GM12878 (cell line): ENCODE results near the gene RSPH1. TPM values are rescaled to one million over a fixed set of nuclear protein-coding genes. Genes with fewer than 3 reads are reported as not detected.

ENCODE experiments used
- ATAC-seq: fragments of 200-7000 bp; cut with Tn5 transposase; 3 replicates; pipeline ENCODE4 v1.9.1; 2020; ENCODE audit warnings: mild to moderate bottlenecking, moderate library complexity
- BruUV-seq: library from RNA; stranded (reverse); fragments of 400-500 nt; replicated peaks from 2 replicates; lab custom pipeline; 2021; lab: Mats Ljungman, UMichigan
- CTCF ChIA-PET: fragments of 300-600 bp; sonication (Branson Sonifier 250); formaldehyde crosslinking; extraction: SDS; loops from one replicate; lab custom pipeline; 2021; ENCODE audit warnings: inconsistent platforms; lab: Yijun Ruan, JAX
- POLR2A ChIA-PET: fragments of 350-600 bp; formaldehyde crosslinking; extraction: SDS; loops from one replicate; lab custom pipeline; 2021; ENCODE audit warnings: inconsistent platforms; lab: Charles Lee
- RAD21 ChIA-PET: fragments of 300-600 bp; sonication (Branson Sonifier 250); formaldehyde crosslinking; loops from one replicate; lab custom pipeline; 2023; ENCODE audit warnings: antibody characterized with exemption; ENCODE audit not compliant: unreplicated experiment; lab: Charles Lee
- SMC1A ChIA-PET: fragments of 300-600 bp; sonication (Branson Sonifier 250); formaldehyde crosslinking; loops from one replicate; lab custom pipeline; 2023; ENCODE audit not compliant: unreplicated experiment, uncharacterized antibody; lab: Charles Lee
- DNase-seq: peaks from one replicate; pipeline ENCODE4 v3.0.0-alpha.2; 2011; ENCODE audit warnings: low read depth, low spot score
- FAIRE-seq: peaks from 3 replicates; lab custom pipeline; 2011; peaks lifted over from hg19 to GRCh38; lab: Jason Lieb, UNC
- H2AFZ ChIP-seq: 2 replicates; pipeline ENCODE4 v1.6.0; 2011; ENCODE audit warnings: low read depth, low read length, control low read depth; ENCODE audit not compliant: control insufficient read depth
- H3K27ac ChIP-seq: 2 replicates; pipeline ENCODE4 v1.5.1; 2011; ENCODE audit warnings: control low read depth; ENCODE audit not compliant: control insufficient read depth, insufficient read depth
- H3K27me3 ChIP-seq, 2 experiments: replicated peaks in 1 of 2; 2 replicates each; pipeline versions ENCODE4 v1.6.0 to v1.6.1; 2011; ENCODE audit warnings: low read length in 1 of 2; ENCODE audit not compliant: control insufficient read depth in 2 of 2, insufficient read depth in 2 of 2
- H3K36me3 ChIP-seq, 2 experiments: 2 replicates each; pipeline ENCODE4 v1.5.1; 2011; ENCODE audit warnings: low read length in 1 of 2; ENCODE audit not compliant: control insufficient read depth in 2 of 2, insufficient read depth in 2 of 2
- H3K4me1 ChIP-seq: 2 replicates; pipeline ENCODE4 v1.6.1; 2011; ENCODE audit warnings: mild to moderate bottlenecking, low read length, moderate library complexity, mixed read lengths; ENCODE audit not compliant: control insufficient read depth, insufficient read depth
- H3K4me2 ChIP-seq: 2 replicates; pipeline ENCODE4 v1.6.0; 2011; ENCODE audit warnings: control low read depth; ENCODE audit not compliant: control insufficient read depth, insufficient read depth
- H3K4me3 ChIP-seq: fragments of 200-600 bp; sonication (generic); 2 replicates; pipeline ENCODE4 v1.5.1; 2016
- H3K79me2 ChIP-seq: 2 replicates; pipeline ENCODE4 v1.6.0; 2011; ENCODE audit warnings: low read length; ENCODE audit not compliant: control insufficient read depth, insufficient read depth
- H3K9ac ChIP-seq: 2 replicates; pipeline ENCODE4 v1.8.0; 2011; ENCODE audit warnings: low read length, control low read depth, mixed read lengths; ENCODE audit not compliant: control insufficient read depth, insufficient read depth
- H3K9me3 ChIP-seq: replicated peaks from 3 replicates; pipeline ENCODE4 v1.5.1; 2011; ENCODE audit warnings: mild to moderate bottlenecking, low read length; ENCODE audit not compliant: control insufficient read depth, insufficient read depth
- H4K20me1 ChIP-seq: 2 replicates; pipeline ENCODE4 v1.6.0; 2011; ENCODE audit not compliant: control insufficient read depth, insufficient read depth
- BHLHE40 ChIP-seq, 2 experiments: fragments of 450-650 bp in 1 of 2; IDR thresholded peaks; 2 replicates each; pipeline ENCODE4 v1.6.1; 2011 to 2017; ENCODE audit warnings: low read depth in 2 of 2, borderline replicate concordance in 1 of 2, improper control_type of control experiment in 1 of 2, low read length in 1 of 2, mild to moderate bottlenecking in 1 of 2
- CHD1 ChIP-seq: IDR thresholded peaks from 2 replicates; pipeline ENCODE4 v1.6.1; 2012; ENCODE audit warnings: low read depth, low read length, improper control_type of control experiment
- FOS ChIP-seq: IDR thresholded peaks from 3 replicates; pipeline ENCODE4 v1.6.1; 2011; ENCODE audit warnings: borderline replicate concordance; ENCODE audit not compliant: insufficient read length; ENCODE audit errors: extremely low read depth
- FOXM1 ChIP-seq: IDR thresholded peaks from 2 replicates; pipeline ENCODE4 v1.6.1; 2012; ENCODE audit warnings: low read depth, mild to moderate bottlenecking, inconsistent platforms, low read length, moderate library complexity
- GATAD2B ChIP-seq: fragments of 450-650 bp; conservative IDR thresholded peaks from 2 replicates; pipeline ENCODE4 v1.6.1; 2017; ENCODE audit warnings: low read depth, mild to moderate bottlenecking, moderate library complexity
- RB1 ChIP-seq: fragments of 450-650 bp; formaldehyde crosslinking; IDR thresholded peaks from 2 replicates; pipeline ENCODE4 v1.6.1; 2017; ENCODE audit warnings: mild to moderate bottlenecking, borderline replicate concordance
- RFX5 ChIP-seq: IDR thresholded peaks from 2 replicates; pipeline ENCODE4 v1.6.1; 2011; ENCODE audit warnings: low read depth, low read length, improper control_type of control experiment
- SMC3 ChIP-seq: IDR thresholded peaks from 2 replicates; pipeline ENCODE4 v1.6.1; 2011; ENCODE audit warnings: low read length, improper control_type of control experiment, borderline replicate concordance
- WGBS: methylation state at CpG from one replicate; pipeline ENCODE4 v1.1.6; 2016; ENCODE audit warnings: low lambda C conversion rate; ENCODE audit not compliant: insufficient replicate concordance, insufficient coverage; ENCODE audit errors: missing lambda C conversion rate; 5-methylcytosine and 5-hydroxymethylcytosine counted together
- in situ Hi-C: fragments of 300-500 bp; cut with MboI; formaldehyde crosslinking; loops from 9 replicates; pipeline ENCODE4 v1.14.3; 2018; ENCODE audit warnings: mixed read lengths
- intact Hi-C: fragments of 100-400 bp; cut with micrococcal nuclease; formaldehyde crosslinking; loops from one replicate; pipeline ENCODE4 v1.14.2; 2022; ENCODE audit not compliant: unreplicated experiment
- polyA plus RNA-seq, 11 experiments: library from polyadenylated mRNA; depleted of rRNA in 4 of 11; unstranded in 6 of 11; stranded (reverse) in 5 of 11; fragments of >200 nt; fragmentation: Nextera tagmentation in 4 of 11; fragmentation: Illumina TruSeq in 1 of 11; extraction: Ambion mirVana in 4 of 11; extraction: Trizol in 1 of 11; gene quantifications; 1 replicate in 1 of 11; 2 replicates in 10 of 11; pipeline versions ENCODE4 v1.2.1 to v1.2.3, GENCODE V29; 2011 to 2016; ENCODE audit warnings: inconsistent platforms in 2 of 11, missing spikeins in 2 of 11, low read depth in 1 of 11
- total RNA-seq, 4 experiments: library from RNA; depleted of rRNA in 3 of 4; stranded (reverse); fragments of >200 nt in 3 of 4; fragmentation: Illumina TruSeq in 1 of 4; extraction: Trizol in 1 of 4; gene quantifications; 2 replicates each; pipeline versions ENCODE4 v1.2.1 to v1.2.3, GENCODE V29; 2013 to 2021
- TF ChIP-seq, protein P1 (sequence below): fragments of 450-650 bp; IDR thresholded peaks from 2 replicates; pipeline ENCODE4 v1.6.1; 2017; ENCODE audit warnings: antibody characterized with exemption, mild to moderate bottlenecking, moderate library complexity
- TF ChIP-seq, protein P2 (sequence below): fragments of 450-650 bp; formaldehyde crosslinking; IDR thresholded peaks from 2 replicates; pipeline ENCODE4 v1.5.0; 2022; ENCODE audit warnings: mild to moderate bottlenecking, missing genetic modification characterization
- TF ChIP-seq, protein P3 (sequence below): IDR thresholded peaks from 2 replicates; pipeline ENCODE4 v1.6.1; 2011; ENCODE audit warnings: borderline replicate concordance, low read depth, mild to moderate bottlenecking, moderate library complexity, low read length; ENCODE audit not compliant: insufficient read depth, poor library complexity, severe bottlenecking
- TF ChIP-seq, protein P4 (sequence below): fragments of 450-650 bp; IDR thresholded peaks from 2 replicates; pipeline ENCODE4 v1.6.1; 2018; ENCODE audit warnings: borderline replicate concordance, mild to moderate bottlenecking; ENCODE audit not compliant: partially characterized antibody

The RSPH1 gene
- total and polyA plus RNA-seq, 10 of the 15 experiments (the other 5 are each of a cell fraction or from before 2014, with no cell fraction given): 0.11 to 1.4 (median 0.38) TPM

DNA sequence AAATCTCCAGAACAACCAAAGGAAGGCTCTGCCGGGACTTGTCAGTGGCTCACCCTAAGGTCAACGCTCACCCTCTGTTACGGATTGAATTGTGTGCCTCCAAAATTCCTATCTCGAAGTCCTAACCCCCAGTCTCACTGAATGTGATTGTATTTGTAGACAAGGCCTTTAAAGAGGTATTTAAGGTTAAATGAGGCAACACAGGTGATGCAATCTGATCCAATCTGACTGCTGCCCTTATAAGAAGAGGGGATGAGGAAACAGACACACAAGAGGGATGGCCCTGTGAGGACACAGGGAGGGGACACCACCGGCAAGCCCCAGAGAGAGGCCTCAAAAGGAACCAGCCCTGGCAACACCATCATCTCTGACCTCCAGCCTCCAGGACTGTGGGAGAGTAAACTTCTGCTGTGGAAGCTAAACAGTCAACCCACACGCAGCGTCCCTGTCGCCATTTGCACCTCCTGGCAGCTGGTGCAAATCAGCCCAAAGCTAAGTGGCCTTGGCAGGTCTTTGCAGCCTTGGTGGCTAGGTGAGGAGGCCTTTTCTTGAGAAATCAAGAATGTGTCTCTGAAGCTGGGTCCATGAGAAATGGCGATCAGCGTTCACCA is 68.1 kb downstream of the RSPH1 start:
- H3K27ac ChIP-seq: no peak overlapping the region
- CTCF ChIA-PET: interaction anchor here (0.8 kb wide), 1 partner anchor 169 kb away, joined by 3 read pairs; no protein-coding TSS in a partner anchor
- TF ChIP-seq, protein P1, sequence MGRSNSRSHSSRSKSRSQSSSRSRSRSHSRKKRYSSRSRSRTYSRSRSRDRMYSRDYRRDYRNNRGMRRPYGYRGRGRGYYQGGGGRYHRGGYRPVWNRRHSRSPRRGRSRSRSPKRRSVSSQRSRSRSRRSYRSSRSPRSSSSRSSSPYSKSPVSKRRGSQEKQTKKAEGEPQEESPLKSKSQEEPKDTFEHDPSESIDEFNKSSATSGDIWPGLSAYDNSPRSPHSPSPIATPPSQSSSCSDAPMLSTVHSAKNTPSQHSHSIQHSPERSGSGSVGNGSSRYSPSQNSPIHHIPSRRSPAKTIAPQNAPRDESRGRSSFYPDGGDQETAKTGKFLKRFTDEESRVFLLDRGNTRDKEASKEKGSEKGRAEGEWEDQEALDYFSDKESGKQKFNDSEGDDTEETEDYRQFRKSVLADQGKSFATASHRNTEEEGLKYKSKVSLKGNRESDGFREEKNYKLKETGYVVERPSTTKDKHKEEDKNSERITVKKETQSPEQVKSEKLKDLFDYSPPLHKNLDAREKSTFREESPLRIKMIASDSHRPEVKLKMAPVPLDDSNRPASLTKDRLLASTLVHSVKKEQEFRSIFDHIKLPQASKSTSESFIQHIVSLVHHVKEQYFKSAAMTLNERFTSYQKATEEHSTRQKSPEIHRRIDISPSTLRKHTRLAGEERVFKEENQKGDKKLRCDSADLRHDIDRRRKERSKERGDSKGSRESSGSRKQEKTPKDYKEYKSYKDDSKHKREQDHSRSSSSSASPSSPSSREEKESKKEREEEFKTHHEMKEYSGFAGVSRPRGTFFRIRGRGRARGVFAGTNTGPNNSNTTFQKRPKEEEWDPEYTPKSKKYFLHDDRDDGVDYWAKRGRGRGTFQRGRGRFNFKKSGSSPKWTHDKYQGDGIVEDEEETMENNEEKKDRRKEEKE: no peak
- TF ChIP-seq RB1 (no peak), RFX5 (no peak), BHLHE40 (IDR thresholded peaks at IDR 0.05; ENCODE audit: borderline replicate concordance in 1 of 2, low read depth in 2 of 2, low read length in 1 of 2) (no peak), FOXM1 (no peak), CHD1 (no peak), SMC3 (no peak), FOS (no peak), GATAD2B (no peak)
- TF ChIP-seq, protein P2, sequence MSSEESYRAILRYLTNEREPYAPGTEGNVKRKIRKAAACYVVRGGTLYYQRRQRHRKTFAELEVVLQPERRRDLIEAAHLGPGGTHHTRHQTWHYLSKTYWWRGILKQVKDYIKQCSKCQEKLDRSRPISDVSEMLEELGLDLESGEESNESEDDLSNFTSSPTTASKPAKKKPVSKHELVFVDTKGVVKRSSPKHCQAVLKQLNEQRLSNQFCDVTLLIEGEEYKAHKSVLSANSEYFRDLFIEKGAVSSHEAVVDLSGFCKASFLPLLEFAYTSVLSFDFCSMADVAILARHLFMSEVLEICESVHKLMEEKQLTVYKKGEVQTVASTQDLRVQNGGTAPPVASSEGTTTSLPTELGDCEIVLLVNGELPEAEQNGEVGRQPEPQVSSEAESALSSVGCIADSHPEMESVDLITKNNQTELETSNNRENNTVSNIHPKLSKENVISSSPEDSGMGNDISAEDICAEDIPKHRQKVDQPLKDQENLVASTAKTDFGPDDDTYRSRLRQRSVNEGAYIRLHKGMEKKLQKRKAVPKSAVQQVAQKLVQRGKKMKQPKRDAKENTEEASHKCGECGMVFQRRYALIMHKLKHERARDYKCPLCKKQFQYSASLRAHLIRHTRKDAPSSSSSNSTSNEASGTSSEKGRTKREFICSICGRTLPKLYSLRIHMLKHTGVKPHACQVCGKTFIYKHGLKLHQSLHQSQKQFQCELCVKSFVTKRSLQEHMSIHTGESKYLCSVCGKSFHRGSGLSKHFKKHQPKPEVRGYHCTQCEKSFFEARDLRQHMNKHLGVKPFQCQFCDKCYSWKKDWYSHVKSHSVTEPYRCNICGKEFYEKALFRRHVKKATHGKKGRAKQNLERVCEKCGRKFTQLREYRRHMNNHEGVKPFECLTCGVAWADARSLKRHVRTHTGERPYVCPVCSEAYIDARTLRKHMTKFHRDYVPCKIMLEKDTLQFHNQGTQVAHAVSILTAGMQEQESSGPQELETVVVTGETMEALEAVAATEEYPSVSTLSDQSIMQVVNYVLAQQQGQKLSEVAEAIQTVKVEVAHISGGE: no peak
- TF ChIP-seq, protein P3, sequence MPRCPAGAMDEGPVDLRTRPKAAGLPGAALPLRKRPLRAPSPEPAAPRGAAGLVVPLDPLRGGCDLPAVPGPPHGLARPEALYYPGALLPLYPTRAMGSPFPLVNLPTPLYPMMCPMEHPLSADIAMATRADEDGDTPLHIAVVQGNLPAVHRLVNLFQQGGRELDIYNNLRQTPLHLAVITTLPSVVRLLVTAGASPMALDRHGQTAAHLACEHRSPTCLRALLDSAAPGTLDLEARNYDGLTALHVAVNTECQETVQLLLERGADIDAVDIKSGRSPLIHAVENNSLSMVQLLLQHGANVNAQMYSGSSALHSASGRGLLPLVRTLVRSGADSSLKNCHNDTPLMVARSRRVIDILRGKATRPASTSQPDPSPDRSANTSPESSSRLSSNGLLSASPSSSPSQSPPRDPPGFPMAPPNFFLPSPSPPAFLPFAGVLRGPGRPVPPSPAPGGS: no peak
- TF ChIP-seq, protein P4, sequence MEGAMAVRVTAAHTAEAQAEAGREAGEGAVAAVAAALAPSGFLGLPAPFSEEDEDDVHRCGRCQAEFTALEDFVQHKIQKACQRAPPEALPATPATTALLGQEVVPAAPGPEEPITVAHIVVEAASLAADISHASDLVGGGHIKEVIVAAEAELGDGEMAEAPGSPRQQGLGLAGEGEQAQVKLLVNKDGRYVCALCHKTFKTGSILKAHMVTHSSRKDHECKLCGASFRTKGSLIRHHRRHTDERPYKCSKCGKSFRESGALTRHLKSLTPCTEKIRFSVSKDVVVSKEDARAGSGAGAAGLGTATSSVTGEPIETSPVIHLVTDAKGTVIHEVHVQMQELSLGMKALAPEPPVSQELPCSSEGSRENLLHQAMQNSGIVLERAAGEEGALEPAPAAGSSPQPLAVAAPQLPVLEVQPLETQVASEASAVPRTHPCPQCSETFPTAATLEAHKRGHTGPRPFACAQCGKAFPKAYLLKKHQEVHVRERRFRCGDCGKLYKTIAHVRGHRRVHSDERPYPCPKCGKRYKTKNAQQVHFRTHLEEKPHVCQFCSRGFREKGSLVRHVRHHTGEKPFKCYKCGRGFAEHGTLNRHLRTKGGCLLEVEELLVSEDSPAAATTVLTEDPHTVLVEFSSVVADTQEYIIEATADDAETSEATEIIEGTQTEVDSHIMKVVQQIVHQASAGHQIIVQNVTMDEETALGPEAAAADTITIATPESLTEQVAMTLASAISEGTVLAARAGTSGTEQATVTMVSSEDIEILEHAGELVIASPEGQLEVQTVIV: no peak

More for the DNA sequence above, 68.1 kb downstream of the RSPH1 start:
- RAD21 ChIA-PET: interaction anchor here (1.0 to 3.4 kb wide), 2 partner anchors 12 to 118 kb away, joined by 3 to 21 read pairs; no protein-coding TSS in a partner anchor
- Histone ChIP-seq H2AFZ (no peak overlapping the region), H3K4me3 (no peak overlapping the region), H3K36me3 (no peaks in the 10 kb centered on the region), H3K9me3 (peaks cover 6% of the 10 kb centered on the region), H3K9ac (no peak overlapping the region), H3K4me1 (peaks cover 41% of the 10 kb centered on the region), H4K20me1 (no peaks in the 10 kb centered on the region), H3K4me2 (no peak overlapping the region), H3K79me2 (no peaks in the 10 kb centered on the region), H3K27me3 (no peaks in the 10 kb centered on the region)
- in situ Hi-C loops (no loop called here), intact Hi-C loops (no loop called here)
- BruUV-seq: no TSS peak
- FAIRE-seq (no peak), DNase-seq (no peak), ATAC-seq (no peak)
- WGBS: 87% methylated on average over 10 of the region's 10 CpGs
- SMC1A ChIA-PET: interaction anchor here (0.7 to 0.9 kb wide), 3 partner anchors 23 to 108 kb away, joined by 3 read pairs; no protein-coding TSS in a partner anchor
- POLR2A ChIA-PET: interaction anchor here (1.0 to 3.1 kb wide), 2 partner anchors 11 to 13 kb away, joined by 3 to 15 read pairs; no protein-coding TSS in a partner anchor
